ENCODE data around the gene SLC4A8. TPM values are rescaled to one million over a fixed set of nuclear protein-coding genes. Genes with fewer than 3 reads are reported as not detected.

Gene SLC4A8
- total RNA-seq, 1 experiment from 2014 or later = 26.3 TPM

DNA sequence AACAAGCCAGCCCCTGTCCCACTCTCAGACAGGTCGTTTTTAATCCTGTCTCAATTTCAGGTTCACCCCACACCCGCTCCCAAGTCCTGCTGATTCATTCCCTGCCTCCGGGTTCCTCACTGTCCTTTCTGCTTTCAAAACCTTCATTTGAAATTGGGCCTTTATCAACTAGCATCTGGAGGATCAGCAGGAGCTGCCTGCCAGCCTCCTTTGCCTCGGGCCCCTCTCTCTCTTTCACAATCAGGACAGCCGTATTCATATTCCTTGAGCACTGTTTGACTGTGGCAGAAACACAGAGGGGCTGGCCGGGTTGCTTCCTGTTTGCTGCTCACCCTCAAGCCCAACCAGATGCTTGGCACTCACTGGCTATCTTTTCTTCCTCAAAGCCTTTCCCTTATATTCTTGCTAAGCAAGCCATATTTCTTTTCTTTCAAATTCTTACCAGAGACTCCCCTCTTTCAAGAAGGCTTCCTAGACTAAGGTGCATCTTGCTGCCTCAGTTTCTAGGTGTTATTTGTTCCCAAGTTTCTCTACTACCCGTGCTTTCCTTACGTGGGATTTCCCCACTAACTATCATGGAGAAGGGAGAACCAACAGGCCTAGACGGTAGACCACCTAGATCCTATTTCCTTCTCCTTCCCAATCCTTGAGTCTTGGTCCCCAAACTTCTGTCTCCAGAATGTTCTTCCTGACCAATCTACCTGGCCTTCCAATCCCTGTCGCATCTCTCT, 36.4 kb upstream of the SLC4A8 start:
- no peak overlapping the region for H2AK5ac ChIP-seq (ENCODE audit: insufficient read length, low read length)
- peak overlapping the region; percentile 9 to 74 (median 31); a peak in 6 of 7 replicates for H3K27ac Mint-ChIP-seq
- H3K4me2 ChIP-seq (ENCODE audit: insufficient read depth, insufficient read length, low read length) = no peak overlapping the region
- H2AFZ ChIP-seq (ENCODE audit: low read length) = no peak overlapping the region
- peak overlapping the region in 1 of 2 experiments; percentile 30; a peak in 1 of 5 replicates for H3K4me3 Mint-ChIP-seq
- no peak overlapping the region for H3T11ph ChIP-seq (ENCODE audit: low read length)
- H3K79me2 ChIP-seq (ENCODE audit: insufficient read depth, low read length) = no peaks in the 10 kb centered on the region
- no peak overlapping the region for H4K8ac ChIP-seq (replicated peaks; ENCODE audit: insufficient read length, low read depth, low read length)
- no peaks in the 10 kb centered on the region for H3K79me1 ChIP-seq (ENCODE audit: insufficient read depth, low read depth, low read length, poor library complexity, severe bottlenecking)
- no peak overlapping the region for H4K5ac ChIP-seq (ENCODE audit: insufficient read length, low read depth, low read length)
- no peaks in the 10 kb centered on the region for H3K27me3 ChIP-seq (ENCODE audit: insufficient read depth, low read length)
- no peak overlapping the region for H3K9ac ChIP-seq (ENCODE audit: extremely low read depth, insufficient read length, low read length)
- H3K27ac ChIP-seq (ENCODE audit: insufficient read length, low read depth, low read length) = peak overlapping the region; percentile 43
- DNase-seq = no peak
- H3K18ac ChIP-seq (ENCODE audit: insufficient read length, low read depth, low read length) = no peak overlapping the region
- no peak overlapping the region for H3K56ac ChIP-seq (ENCODE audit: insufficient read length, low read depth, low read length)
- peak overlapping the region; percentile 57; the same call in 1 of the 2 replicates for H3K14ac ChIP-seq (ENCODE audit: insufficient read depth, low read length)
- no peak overlapping the region for H3K4ac ChIP-seq (ENCODE audit: low read depth, low read length)
- H3K36me3 Mint-ChIP-seq (ENCODE audit: insufficient read depth in 1 of 3, low read depth in 3 of 3) = peaks cover 0 to 2% (median 2%) of the 10 kb centered on the region in 3 experiments
- TF ChIP-seq, protein P1, sequence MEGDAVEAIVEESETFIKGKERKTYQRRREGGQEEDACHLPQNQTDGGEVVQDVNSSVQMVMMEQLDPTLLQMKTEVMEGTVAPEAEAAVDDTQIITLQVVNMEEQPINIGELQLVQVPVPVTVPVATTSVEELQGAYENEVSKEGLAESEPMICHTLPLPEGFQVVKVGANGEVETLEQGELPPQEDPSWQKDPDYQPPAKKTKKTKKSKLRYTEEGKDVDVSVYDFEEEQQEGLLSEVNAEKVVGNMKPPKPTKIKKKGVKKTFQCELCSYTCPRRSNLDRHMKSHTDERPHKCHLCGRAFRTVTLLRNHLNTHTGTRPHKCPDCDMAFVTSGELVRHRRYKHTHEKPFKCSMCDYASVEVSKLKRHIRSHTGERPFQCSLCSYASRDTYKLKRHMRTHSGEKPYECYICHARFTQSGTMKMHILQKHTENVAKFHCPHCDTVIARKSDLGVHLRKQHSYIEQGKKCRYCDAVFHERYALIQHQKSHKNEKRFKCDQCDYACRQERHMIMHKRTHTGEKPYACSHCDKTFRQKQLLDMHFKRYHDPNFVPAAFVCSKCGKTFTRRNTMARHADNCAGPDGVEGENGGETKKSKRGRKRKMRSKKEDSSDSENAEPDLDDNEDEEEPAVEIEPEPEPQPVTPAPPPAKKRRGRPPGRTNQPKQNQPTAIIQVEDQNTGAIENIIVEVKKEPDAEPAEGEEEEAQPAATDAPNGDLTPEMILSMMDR (conservative IDR thresholded peaks at IDR 0.05) = no peak
- no CpG with 5 or more reads among the region's 10 CpGs for WGBS (ENCODE audit: extremely low coverage, insufficient read length, low lambda C conversion rate)
- H4K20me1 ChIP-seq (ENCODE audit: control insufficient read depth, insufficient read depth, insufficient read length) = no peaks in the 10 kb centered on the region
- H2BK12ac ChIP-seq (ENCODE audit: insufficient read length, low read depth, low read length) = no peak overlapping the region
- no peak overlapping the region for H3K23ac ChIP-seq (ENCODE audit: insufficient read length, low read depth, low read length)
- no peak overlapping the region for H4K91ac ChIP-seq (ENCODE audit: insufficient read length, low read depth, low read length)
- no peaks in the 10 kb centered on the region; the same call in 1 of the 2 replicates for H3K27me3 Mint-ChIP-seq (ENCODE audit: low read depth)
- H3K4me1 Mint-ChIP-seq = peaks cover 52 to 56% of the 10 kb centered on the region in 2 experiments
- H2BK120ac ChIP-seq (ENCODE audit: low read depth, low read length, poor library complexity, severe bottlenecking) = no peak overlapping the region
- H3K23me2 ChIP-seq (ENCODE audit: insufficient read length, low read depth, low read length, poor library complexity, severe bottlenecking) = peaks cover 11% of the 10 kb centered on the region
- H2BK5ac ChIP-seq (ENCODE audit: insufficient read length, low read length) = no peak overlapping the region
- H3K9me3 ChIP-seq (ENCODE audit: control insufficient read depth, low read depth, low read length) = no peaks in the 10 kb centered on the region
- H2BK20ac ChIP-seq (ENCODE audit: low read depth, low read length, poor library complexity, severe bottlenecking) = no peak overlapping the region
- H2BK15ac ChIP-seq (ENCODE audit: low read depth, low read length) = no peak overlapping the region
- peaks cover 17% of the 10 kb centered on the region for H3K4me1 ChIP-seq (ENCODE audit: insufficient read depth, low read length)
- no peaks in the 10 kb centered on the region for H3K9me3 Mint-ChIP-seq

All from H9 (cell line).